Urinary bladder (tissue), 4 donors: ENCODE results near the gene ARL8B. TPM values are rescaled to one million over a fixed set of nuclear protein-coding genes. Genes with fewer than 3 reads are reported as not detected.
A peak's percentile ranks its signal among the peaks of the same experiment; 100 is the strongest.

ENCODE experiments used
- DNase-seq: peaks from one replicate; pipeline ENCODE4 v3.0.0-alpha.2; 2015; ENCODE audit errors: extremely low spot score
- H3K27ac ChIP-seq: one replicate; pipeline ENCODE4 v1.5.1; 2013; ENCODE audit warnings: low read depth, mild to moderate bottlenecking, moderate library complexity
- H3K36me3 ChIP-seq: one replicate; pipeline ENCODE4 v1.6.1; 2013; ENCODE audit warnings: mild to moderate bottlenecking, moderate library complexity; ENCODE audit not compliant: insufficient read depth
- H3K4me1 ChIP-seq: one replicate; pipeline ENCODE4 v1.6.1; 2013; ENCODE audit warnings: mild to moderate bottlenecking, moderate library complexity; ENCODE audit not compliant: insufficient read depth
- H3K4me3 ChIP-seq: one replicate; pipeline ENCODE4 v1.5.1; 2013; ENCODE audit warnings: low read depth, low read length
- WGBS: extraction: QIAGEN DNeasy Blood & Tissue Kit; methylation state at CpG from one replicate; pipeline ENCODE4 v1.1.7; 2013; 5-methylcytosine and 5-hydroxymethylcytosine counted together
- polyA plus RNA-seq: library from polyadenylated mRNA; stranded (reverse); fragments of 200-250 nt; gene quantifications from one replicate; pipeline ENCODE4 v1.2.3, GENCODE V29; 2013
- total RNA-seq: library from RNA; depleted of rRNA; stranded (reverse); fragments of >200 nt; gene quantifications from one replicate; pipeline ENCODE4 v1.2.3, GENCODE V29; 2014
- donor health status: healthy with polysubstance abuse.
- donor health status: healthy.

Gene ARL8B
- total and polyA plus RNA-seq, 2 donors, result 58.9 to 91.3 TPM

GRCh38 chr3:5122741-5123706 lies 932 bp downstream of the ARL8B start:
- H3K36me3 ChIP-seq, result no peaks in the 10 kb centered on the region
- peak overlapping the region; percentile 97 for H3K4me3 ChIP-seq
- no peaks in the 10 kb centered on the region for H3K4me1 ChIP-seq
- peak overlapping the region; percentile 96 for H3K27ac ChIP-seq
- peak; percentile 15 for DNase-seq
- 8% methylated on average over 31 of the region's 31 CpGs for WGBS

GRCh38 chr3:5123937-5124336 lies 1.8 kb downstream of the ARL8B start:
- 85% methylated on average over 12 of the region's 12 CpGs for WGBS
- Histone ChIP-seq H3K4me3 (no peak overlapping the region), H3K27ac (peak overlapping the region; percentile 45), H3K4me1 (no peaks in the 10 kb centered on the region), H3K36me3 (no peaks in the 10 kb centered on the region)
- no peak for DNase-seq

DNA sequence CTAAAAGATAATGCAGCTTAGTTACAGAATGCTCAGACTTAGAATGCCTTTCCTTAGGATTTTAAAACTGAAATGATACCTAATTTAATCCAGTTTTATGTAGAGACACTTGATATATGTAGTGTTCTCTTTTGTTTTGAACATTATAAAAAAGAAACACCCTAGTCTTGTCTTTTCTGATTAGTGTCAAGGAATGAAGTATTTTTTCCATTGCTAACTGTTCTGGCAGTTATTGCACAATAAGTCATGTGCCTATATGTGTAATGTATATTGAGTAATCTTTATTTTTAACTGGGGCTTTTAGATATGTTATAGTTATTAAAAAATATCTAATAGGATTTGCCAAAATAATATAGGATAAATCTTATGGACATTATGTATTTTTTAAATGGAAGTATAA lies 4.5 kb downstream of the ARL8B start:
- Histone ChIP-seq H3K36me3 (no peaks in the 10 kb centered on the region), H3K4me1 (no peaks in the 10 kb centered on the region), H3K4me3 (no peak overlapping the region), H3K27ac (no peak overlapping the region)
- DNase-seq, result no peak

DNA sequence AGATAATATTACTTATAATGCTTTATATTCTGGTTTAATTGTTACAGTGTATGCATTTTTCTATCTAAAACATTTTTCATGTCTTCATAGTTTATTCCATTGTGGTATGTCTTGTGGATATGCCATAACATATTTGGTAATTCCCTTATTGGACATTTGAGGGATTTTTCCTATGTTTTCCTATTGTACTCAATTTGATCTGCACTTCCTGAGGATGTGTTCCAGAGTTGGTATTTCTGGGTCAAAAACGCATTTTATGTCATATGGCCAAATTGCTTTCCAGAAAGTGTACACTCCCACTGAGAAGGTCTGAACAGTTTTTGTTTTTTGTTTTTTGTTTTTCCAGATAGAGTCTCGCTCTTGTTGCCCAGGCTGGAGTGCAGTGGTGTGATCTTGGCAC lies 6.8 kb downstream of the ARL8B start:
- no peak overlapping the region for H3K27ac ChIP-seq
- no peaks in the 10 kb centered on the region for H3K4me1 ChIP-seq
- DNase-seq, result no peak
- WGBS, result 81% methylated on average over 2 of the region's 2 CpGs
- H3K36me3 ChIP-seq, result no peaks in the 10 kb centered on the region
- no peak overlapping the region for H3K4me3 ChIP-seq

GRCh38 chr3:5133239-5134018 lies 11.3 kb downstream of the ARL8B start:
- 81% methylated on average over 7 of the region's 7 CpGs for WGBS
- no peak overlapping the region for H3K27ac ChIP-seq
- no peak for DNase-seq
- H3K36me3 ChIP-seq, result no peaks in the 10 kb centered on the region
- H3K4me1 ChIP-seq, result no peaks in the 10 kb centered on the region
- H3K4me3 ChIP-seq, result no peak overlapping the region

GRCh38 chr3:5134019-5134391 lies 11.9 kb downstream of the ARL8B start:
- Histone ChIP-seq H3K4me1 (no peaks in the 10 kb centered on the region), H3K4me3 (no peak overlapping the region), H3K27ac (no peak overlapping the region), H3K36me3 (no peaks in the 10 kb centered on the region)
- DNase-seq, result no peak
- 91% methylated on average over 3 of the region's 3 CpGs for WGBS

GRCh38 chr3:5134499-5134898 lies 12.4 kb downstream of the ARL8B start:
- Histone ChIP-seq H3K4me1 (no peaks in the 10 kb centered on the region), H3K27ac (no peak overlapping the region)
- 86% methylated on average over 3 of the region's 3 CpGs for WGBS

GRCh38 chr3:5136211-5136918 lies 14.3 kb downstream of the ARL8B start:
- Histone ChIP-seq H3K36me3 (no peaks in the 10 kb centered on the region), H3K4me3 (no peak overlapping the region), H3K27ac (no peak overlapping the region), H3K4me1 (no peaks in the 10 kb centered on the region)
- DNase-seq, result no peak
- 64% methylated on average over 6 of the region's 6 CpGs for WGBS

More at GRCh38 chr3:5134499-5134898, 12.4 kb downstream of the ARL8B start:
- no peak for DNase-seq
- Histone ChIP-seq H3K36me3 (no peaks in the 10 kb centered on the region), H3K4me3 (no peak overlapping the region)

- WGBS, result 89% methylated on average over 2 of the region's 2 CpGs
- Histone ChIP-seq H3K36me3 (no peaks in the 10 kb centered on the region), H3K27ac (no peak overlapping the region), H3K4me3 (no peak overlapping the region), H3K4me1 (no peaks in the 10 kb centered on the region)
- DNase-seq, result no peak
Measured at GRCh38 chr3:5136919-5137429, 14.9 kb downstream of the ARL8B start.

DNA sequence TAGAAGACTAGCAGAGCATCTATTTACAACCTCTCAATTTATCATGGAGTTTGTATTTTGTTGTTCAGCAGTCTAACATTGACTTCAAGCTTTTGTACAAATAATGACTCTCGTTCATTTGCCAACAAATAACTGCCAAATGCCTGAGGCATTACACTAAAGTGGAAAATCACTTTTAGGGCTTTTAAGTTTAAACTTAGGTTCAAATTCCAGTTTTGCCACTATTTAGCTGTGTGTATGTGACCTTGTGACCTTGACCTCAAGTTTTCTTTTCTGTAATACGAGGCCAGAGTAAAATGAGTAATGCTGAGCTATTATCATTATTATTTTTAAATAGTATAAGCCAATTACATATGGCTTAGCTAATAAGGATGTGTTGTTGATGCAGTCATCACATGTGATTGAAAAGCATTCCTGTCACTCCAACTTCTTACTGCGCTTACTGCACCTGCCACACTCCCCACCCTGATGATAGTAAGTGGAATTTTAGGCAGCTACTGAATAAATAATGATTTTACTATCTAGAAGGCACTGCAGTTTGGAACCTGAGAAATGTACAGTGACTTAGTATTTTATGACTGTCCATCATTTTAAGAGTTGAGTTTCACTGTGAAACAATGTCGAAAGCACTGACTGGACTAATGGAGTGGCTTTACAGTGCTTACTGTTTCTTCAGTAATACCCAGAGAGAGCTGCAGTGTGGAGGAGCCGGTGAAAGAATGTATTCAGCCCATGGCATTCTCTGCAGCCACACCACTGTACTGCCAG lies 16.3 kb downstream of the ARL8B start:
- no peak for DNase-seq
- peak overlapping the region; percentile 10 for H3K27ac ChIP-seq
- H3K36me3 ChIP-seq, result no peaks in the 10 kb centered on the region
- no peak overlapping the region for H3K4me3 ChIP-seq
- WGBS, result 55% methylated on average over 5 of the region's 5 CpGs
- no peaks in the 10 kb centered on the region for H3K4me1 ChIP-seq

GRCh38 chr3:5140230-5140621 lies 18.1 kb downstream of the ARL8B start:
- Histone ChIP-seq H3K27ac (no peak overlapping the region), H3K36me3 (no peaks in the 10 kb centered on the region), H3K4me3 (no peak overlapping the region), H3K4me1 (no peaks in the 10 kb centered on the region)
- 85% methylated on average over 4 of the region's 4 CpGs for WGBS
- no peak for DNase-seq

- 96% methylated on average over 6 of the region's 6 CpGs for WGBS
- Histone ChIP-seq H3K27ac (no peak overlapping the region), H3K36me3 (no peaks in the 10 kb centered on the region), H3K4me1 (no peaks in the 10 kb centered on the region), H3K4me3 (no peak overlapping the region)
- DNase-seq, result no peak
Measured at GRCh38 chr3:5140839-5141238, 18.7 kb downstream of the ARL8B start.

DNA sequence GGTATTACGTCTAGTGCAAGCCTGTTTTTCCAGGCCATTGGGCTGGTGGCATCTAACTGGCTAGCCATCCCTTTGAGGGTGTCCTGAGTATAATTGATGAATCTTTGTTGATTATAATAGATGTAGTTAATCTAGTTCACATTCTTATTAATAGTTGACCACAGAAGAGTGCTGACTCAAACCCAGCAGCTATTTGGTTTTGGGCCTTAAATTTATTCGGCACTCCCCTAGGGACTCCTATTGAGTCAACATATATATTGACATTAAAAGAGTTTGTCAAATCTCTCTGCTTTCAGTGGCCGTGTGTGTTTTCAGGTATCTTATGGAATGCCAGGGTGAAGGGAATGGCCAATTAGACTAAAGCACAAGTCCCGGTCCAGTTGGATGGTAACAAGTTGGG lies 19.7 kb downstream of the ARL8B start:
- Histone ChIP-seq H3K36me3 (no peaks in the 10 kb centered on the region), H3K27ac (no peak overlapping the region), H3K4me1 (no peaks in the 10 kb centered on the region), H3K4me3 (no peak overlapping the region)
- WGBS, result 97% methylated on average over 4 of the region's 4 CpGs
- no peak for DNase-seq
